DND-41 (cell line): Measurements from ENCODE around the gene ZNF277.

Experiments used
- ATAC-seq: fragments of 200-7000 bp; cut with Tn5 transposase; 3 replicates; pipeline ENCODE4 v1.9.1; 2021; ENCODE audit warnings: low read depth; ENCODE audit not compliant: insufficient read depth
- DNase-seq: peaks from one replicate; pipeline ENCODE4 v3.0.0-alpha.2; 2020
- H2AFZ ChIP-seq: 2 replicates; pipeline ENCODE4 v1.6.0; 2012; ENCODE audit warnings: low read depth, low read length
- H3K27ac ChIP-seq: 2 replicates; pipeline ENCODE4 v1.5.1; 2012; ENCODE audit warnings: low read length, inconsistent platforms
- H3K27me3 ChIP-seq: fragments of 200-600 bp; sonication (generic); 2 replicates; pipeline ENCODE4 v1.6.0; 2012; ENCODE audit warnings: low read length, mild to moderate bottlenecking, inconsistent platforms; ENCODE audit not compliant: insufficient read depth, poor library complexity
- H3K36me3 ChIP-seq: 2 replicates; pipeline ENCODE4 v1.5.1; 2012; ENCODE audit warnings: low read length, inconsistent platforms; ENCODE audit not compliant: insufficient read depth
- H3K4me1 ChIP-seq: 2 replicates; pipeline ENCODE4 v1.5.1; 2012; ENCODE audit warnings: mild to moderate bottlenecking, low read length; ENCODE audit not compliant: insufficient read depth
- H3K4me2 ChIP-seq: 2 replicates; pipeline ENCODE4 v1.6.0; 2012; ENCODE audit warnings: mild to moderate bottlenecking, moderate library complexity, low read length, inconsistent platforms; ENCODE audit not compliant: insufficient read depth
- H3K4me3 ChIP-seq, 2 experiments: fragments of 200-600 bp in 1 of 2; shearing (Covaris generic) in 1 of 2; 2 replicates each; pipeline ENCODE4 v1.5.1; 2012 to 2016; ENCODE audit warnings: inconsistent platforms in 2 of 2, low read length in 2 of 2, mild to moderate bottlenecking in 2 of 2, low read depth in 1 of 2, moderate library complexity in 1 of 2
- H3K79me2 ChIP-seq: 2 replicates; pipeline ENCODE4 v1.6.0; 2012; ENCODE audit warnings: low read length, inconsistent platforms; ENCODE audit not compliant: insufficient read depth
- H3K9ac ChIP-seq: 2 replicates; pipeline ENCODE4 v1.6.0; 2012; ENCODE audit warnings: low read depth, mild to moderate bottlenecking, inconsistent platforms, low read length, moderate library complexity
- H3K9me3 ChIP-seq: 2 replicates; pipeline ENCODE4 v1.5.1; 2012; ENCODE audit warnings: low read length, moderate library complexity, mild to moderate bottlenecking, inconsistent platforms; ENCODE audit not compliant: insufficient read depth, severe bottlenecking
- H4K20me1 ChIP-seq: 2 replicates; pipeline ENCODE4 v1.6.0; 2012; ENCODE audit warnings: low read length; ENCODE audit not compliant: insufficient read depth
- CTCF ChIP-seq: IDR thresholded peaks from 2 replicates; pipeline ENCODE4 v1.5.1; 2012; ENCODE audit warnings: borderline replicate concordance, low read length, moderate library complexity, mild to moderate bottlenecking; ENCODE audit not compliant: poor library complexity, severe bottlenecking; ENCODE audit errors: extremely low read depth
- EZH2 ChIP-seq: IDR thresholded peaks from 3 replicates; pipeline ENCODE4 v1.6.1; 2012; ENCODE audit warnings: borderline replicate concordance, low read depth, mild to moderate bottlenecking, moderate library complexity, low read length, inconsistent platforms; ENCODE audit not compliant: severe bottlenecking

Gene ZNF277

GRCh38 chr7:112184455-112184854 lies 22.0 kb upstream of the ZNF277 start:
- H3K79me2 ChIP-seq = no peaks in the 10 kb centered on the region
- no peak overlapping the region for H3K4me3 ChIP-seq

GRCh38 chr7:112185005-112185834 lies 21.3 kb upstream of the ZNF277 start:
- Histone ChIP-seq H3K27ac (no peak overlapping the region), H3K36me3 (no peaks in the 10 kb centered on the region), H3K9me3 (no peaks in the 10 kb centered on the region), H3K4me1 (no peaks in the 10 kb centered on the region), H4K20me1 (no peaks in the 10 kb centered on the region), H3K9ac (no peak overlapping the region), H3K4me3 (no peak overlapping the region), H2AFZ (no peak overlapping the region), H3K79me2 (no peaks in the 10 kb centered on the region), H3K27me3 (no peaks in the 10 kb centered on the region), H3K4me2 (no peak overlapping the region)
- no peak for ATAC-seq
- TF ChIP-seq EZH2 = no peak
- no peak for TF ChIP-seq CTCF
- no peak for DNase-seq

More at GRCh38 chr7:112184455-112184854, 22.0 kb upstream of the ZNF277 start:
- H3K36me3 ChIP-seq = no peaks in the 10 kb centered on the region
- H3K27me3 ChIP-seq = no peaks in the 10 kb centered on the region
- DNase-seq = no peak
- TF ChIP-seq CTCF = no peak
- no peak for TF ChIP-seq EZH2
- no peak overlapping the region for H3K9ac ChIP-seq
- H2AFZ ChIP-seq = no peak overlapping the region
- no peak overlapping the region for H3K4me2 ChIP-seq
- no peaks in the 10 kb centered on the region for H3K4me1 ChIP-seq
- H3K27ac ChIP-seq = no peak overlapping the region
- no peak for ATAC-seq
- H4K20me1 ChIP-seq = no peaks in the 10 kb centered on the region
- H3K9me3 ChIP-seq = no peaks in the 10 kb centered on the region

GRCh38 chr7:112186300-112186699 lies 20.2 kb upstream of the ZNF277 start:
- Histone ChIP-seq H4K20me1 (no peaks in the 10 kb centered on the region), H3K9ac (no peak overlapping the region), H3K27me3 (no peaks in the 10 kb centered on the region), H3K36me3 (no peaks in the 10 kb centered on the region), H2AFZ (no peak overlapping the region), H3K27ac (no peak overlapping the region), H3K4me2 (no peak overlapping the region), H3K4me3 (no peak overlapping the region), H3K4me1 (no peaks in the 10 kb centered on the region), H3K79me2 (no peaks in the 10 kb centered on the region), H3K9me3 (no peaks in the 10 kb centered on the region)
- no peak for DNase-seq
- TF ChIP-seq EZH2 = no peak
- no peak for TF ChIP-seq CTCF
- no peak for ATAC-seq
